H9 (cell line): ENCODE measurements around the gene ARPC1B. TPM values are rescaled to one million over a fixed set of nuclear protein-coding genes. Genes with fewer than 3 reads are reported as not detected.

Experiments used
- DNase-seq: peaks from one replicate; pipeline ENCODE4 v3.0.0-alpha.2; 2017
- H2AFZ ChIP-seq: one replicate; pipeline ENCODE4 v1.6.1; 2013; ENCODE audit warnings: mild to moderate bottlenecking, low read length, control low read depth, moderate library complexity
- H2AK5ac ChIP-seq: 2 replicates; pipeline ENCODE4 v1.6.1; 2013; ENCODE audit warnings: low read length, control low read depth, mixed read lengths; ENCODE audit not compliant: insufficient read length
- H2BK120ac ChIP-seq: one replicate; pipeline ENCODE4 v1.6.1; 2013; ENCODE audit warnings: low read depth, mild to moderate bottlenecking, low read length, control low read depth, inconsistent platforms; ENCODE audit not compliant: poor library complexity, severe bottlenecking
- H2BK12ac ChIP-seq: 2 replicates; pipeline ENCODE4 v1.6.1; 2013; ENCODE audit warnings: low read length, control low read depth, mixed read lengths, low read depth; ENCODE audit not compliant: insufficient read length
- H2BK15ac ChIP-seq: 2 replicates; pipeline ENCODE4 v1.6.1; 2013; ENCODE audit warnings: low read depth, low read length, control low read depth
- H2BK20ac ChIP-seq: one replicate; pipeline ENCODE4 v1.6.1; 2013; ENCODE audit warnings: low read depth, mild to moderate bottlenecking, low read length, control low read depth, inconsistent platforms; ENCODE audit not compliant: poor library complexity, severe bottlenecking
- H2BK5ac ChIP-seq: 2 replicates; pipeline ENCODE4 v1.6.1; 2013; ENCODE audit warnings: low read length, control low read depth, mixed read lengths; ENCODE audit not compliant: insufficient read length
- H3K14ac ChIP-seq: 2 replicates; pipeline ENCODE4 v1.6.1; 2013; ENCODE audit warnings: low read length, control low read depth; ENCODE audit not compliant: insufficient read depth
- H3K18ac ChIP-seq: 2 replicates; pipeline ENCODE4 v1.6.1; 2013; ENCODE audit warnings: low read depth, mild to moderate bottlenecking, mixed read lengths, low read length, control low read depth; ENCODE audit not compliant: insufficient read length
- H3K23ac ChIP-seq: 2 replicates; pipeline ENCODE4 v1.6.1; 2013; ENCODE audit warnings: low read length, control low read depth, mixed read lengths, low read depth; ENCODE audit not compliant: insufficient read length
- H3K23me2 ChIP-seq: 2 replicates; pipeline ENCODE4 v1.6.1; 2013; ENCODE audit warnings: low read depth, mild to moderate bottlenecking, mixed read lengths, low read length, control low read depth; ENCODE audit not compliant: insufficient read length, poor library complexity, severe bottlenecking
- H3K27ac ChIP-seq: 2 replicates; pipeline ENCODE4 v1.5.1; 2013; ENCODE audit warnings: low read length, control low read depth, mixed read lengths, low read depth; ENCODE audit not compliant: insufficient read length
- H3K27me3 ChIP-seq: 2 replicates; pipeline ENCODE4 v1.6.1; 2013; ENCODE audit warnings: low read length, control low read depth, inconsistent platforms; ENCODE audit not compliant: insufficient read depth
- H3K4ac ChIP-seq: 2 replicates; pipeline ENCODE4 v1.6.1; 2013; ENCODE audit warnings: low read depth, mild to moderate bottlenecking, control low read depth, inconsistent platforms, low read length, moderate library complexity
- H3K4me1 ChIP-seq: 2 replicates; pipeline ENCODE4 v1.6.1; 2013; ENCODE audit warnings: low read length, control low read depth, inconsistent platforms; ENCODE audit not compliant: insufficient read depth
- H3K4me2 ChIP-seq: 2 replicates; pipeline ENCODE4 v1.6.1; 2013; ENCODE audit warnings: low read length, control low read depth, mixed read lengths; ENCODE audit not compliant: insufficient read length, insufficient read depth
- H3K56ac ChIP-seq: 2 replicates; pipeline ENCODE4 v1.6.1; 2013; ENCODE audit warnings: low read depth, mild to moderate bottlenecking, mixed read lengths, low read length, control low read depth; ENCODE audit not compliant: insufficient read length
- H3K79me1 ChIP-seq: 2 replicates; pipeline ENCODE4 v1.6.1; 2013; ENCODE audit warnings: low read depth, mild to moderate bottlenecking, moderate library complexity, low read length, control low read depth, inconsistent platforms; ENCODE audit not compliant: insufficient read depth, poor library complexity, severe bottlenecking
- H3K79me2 ChIP-seq: 2 replicates; pipeline ENCODE4 v1.6.1; 2013; ENCODE audit warnings: low read length, control low read depth, inconsistent platforms; ENCODE audit not compliant: insufficient read depth
- H3K9ac ChIP-seq: 2 replicates; pipeline ENCODE4 v1.6.1; 2013; ENCODE audit warnings: low read length, control low read depth, mixed read lengths; ENCODE audit not compliant: insufficient read length; ENCODE audit errors: extremely low read depth
- H3K9me3 ChIP-seq: one replicate; pipeline ENCODE4 v1.6.1; 2013; ENCODE audit warnings: low read depth, low read length, inconsistent platforms; ENCODE audit not compliant: control insufficient read depth
- H3T11ph ChIP-seq: one replicate; pipeline ENCODE4 v1.6.1; 2013; ENCODE audit warnings: mild to moderate bottlenecking, low read length, control low read depth, inconsistent platforms
- H4K20me1 ChIP-seq: one replicate; pipeline ENCODE4 v1.6.1; 2013; ENCODE audit not compliant: control insufficient read depth, insufficient read length, insufficient read depth
- H4K5ac ChIP-seq: 2 replicates; pipeline ENCODE4 v1.6.1; 2013; ENCODE audit warnings: low read depth, mild to moderate bottlenecking, mixed read lengths, low read length, control low read depth; ENCODE audit not compliant: insufficient read length
- H4K8ac ChIP-seq: replicated peaks from 2 replicates; pipeline ENCODE4 v1.6.1; 2013; ENCODE audit warnings: low read length, control low read depth, mixed read lengths, low read depth; ENCODE audit not compliant: insufficient read length
- H4K91ac ChIP-seq: 2 replicates; pipeline ENCODE4 v1.6.1; 2013; ENCODE audit warnings: low read depth, mild to moderate bottlenecking, moderate library complexity, mixed read lengths, low read length, control low read depth; ENCODE audit not compliant: insufficient read length
- H3K27ac Mint-ChIP-seq, 3 experiments: 2 replicates in 2 of 3; 3 replicates in 1 of 3; pipeline ENCODE4 v1.8.0; 2020 to 2021; ENCODE audit warnings: mixed read lengths in 3 of 3, mild to moderate bottlenecking in 1 of 3, moderate library complexity in 1 of 3
- H3K27me3 Mint-ChIP-seq: 2 replicates; pipeline ENCODE4 v1.8.0; 2021; ENCODE audit warnings: low read depth, mild to moderate bottlenecking, moderate library complexity, mixed read lengths
- H3K36me3 Mint-ChIP-seq, 3 experiments: 2 replicates in 2 of 3; 3 replicates in 1 of 3; pipeline ENCODE4 v1.8.0; 2020 to 2021; ENCODE audit warnings: low read depth in 3 of 3, mixed read lengths in 3 of 3; ENCODE audit not compliant: insufficient read depth in 1 of 3
- H3K4me1 Mint-ChIP-seq, 2 experiments: 2 replicates each; pipeline ENCODE4 v1.8.0; 2020; ENCODE audit warnings: mixed read lengths in 2 of 2
- H3K4me3 Mint-ChIP-seq, 2 experiments: 2 replicates in 1 of 2; 3 replicates in 1 of 2; pipeline ENCODE4 v1.8.0; 2020 to 2021; ENCODE audit warnings: mild to moderate bottlenecking in 2 of 2, mixed read lengths in 2 of 2, moderate library complexity in 1 of 2
- H3K9me3 Mint-ChIP-seq, 2 experiments: 2 replicates in 1 of 2; 3 replicates in 1 of 2; pipeline ENCODE4 v1.8.0; 2020; ENCODE audit warnings: mild to moderate bottlenecking in 2 of 2, mixed read lengths in 2 of 2, moderate library complexity in 1 of 2
- WGBS: extraction: QIAGEN DNeasy Blood & Tissue Kit; methylation state at CpG from one replicate; pipeline ENCODE4 v1.1.7; 2013; ENCODE audit warnings: missing lambda C conversion rate, low lambda C conversion rate, mixed read lengths; ENCODE audit not compliant: insufficient read length; ENCODE audit errors: extremely low coverage; 5-methylcytosine and 5-hydroxymethylcytosine counted together
- total RNA-seq: library from RNA; stranded (reverse); gene quantifications from 2 replicates; pipeline ENCODE4 v1.2.1, GENCODE V29; 2021
- TF ChIP-seq, protein P1 (sequence below): fragments of 200-600 bp; sonication (generic); conservative IDR thresholded peaks from 3 replicates; pipeline ENCODE4 v1.8.0; 2021; ENCODE audit warnings: antibody characterized with exemption, mild to moderate bottlenecking

Gene ARPC1B
- total RNA-seq, 1 experiment from 2014 or later = 56.3 TPM

DNA sequence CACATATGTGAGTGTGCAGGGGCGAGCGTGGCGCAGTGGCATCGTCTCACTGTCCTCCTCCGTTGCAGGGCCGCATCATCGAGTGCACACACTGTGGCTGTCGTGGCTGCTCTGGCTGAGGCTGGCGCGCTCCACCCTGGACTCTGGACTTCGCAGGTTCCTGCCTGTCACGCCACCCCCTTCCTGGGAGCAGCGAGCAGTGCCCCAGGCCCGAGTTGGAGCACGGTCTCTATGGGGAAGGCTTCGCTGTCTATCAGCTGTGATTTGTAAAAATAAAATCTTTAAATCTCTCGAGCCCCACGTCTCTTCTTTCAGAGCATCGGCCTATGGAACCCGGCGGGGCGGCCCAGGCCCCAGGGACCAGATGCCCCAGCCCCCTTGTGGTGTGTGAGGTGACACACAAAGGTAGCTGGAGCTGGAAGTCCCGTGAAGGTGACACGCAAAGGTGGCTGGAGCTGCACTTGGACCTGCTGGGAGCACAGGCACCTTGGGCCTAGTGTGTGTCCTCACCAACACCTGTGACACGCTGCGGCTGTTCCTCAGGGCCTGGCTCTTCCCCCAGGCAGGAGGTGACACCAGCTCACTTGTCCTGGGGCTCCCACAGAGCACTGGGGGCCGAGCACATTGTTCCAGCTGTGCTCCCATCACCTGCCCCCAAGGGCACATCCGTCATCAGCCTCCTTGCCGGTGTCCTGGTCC is 44.9 kb downstream of the ARPC1B start:
- Histone ChIP-seq H3K27me3 (no peaks in the 10 kb centered on the region), H3K9ac (no peak overlapping the region), H2AK5ac (no peak overlapping the region), H4K5ac (no peak overlapping the region), H2AFZ (no peak overlapping the region), H3K79me2 (no peaks in the 10 kb centered on the region), H3K27ac (no peak overlapping the region), H2BK20ac (no peak overlapping the region), H3K23me2 (no peaks in the 10 kb centered on the region), H3T11ph (no peak overlapping the region), H4K91ac (no peak overlapping the region), H4K8ac (no peak overlapping the region), H4K20me1 (peaks cover 3% of the 10 kb centered on the region), H3K23ac (no peak overlapping the region), H2BK15ac (no peak overlapping the region), H2BK12ac (no peak overlapping the region), H3K4ac (no peak overlapping the region), H3K56ac (no peak overlapping the region), H2BK120ac (no peak overlapping the region), H3K18ac (no peak overlapping the region), H3K14ac (no peak overlapping the region), H3K4me2 (no peak overlapping the region), H3K9me3 (no peaks in the 10 kb centered on the region), H3K79me1 (no peaks in the 10 kb centered on the region), H2BK5ac (no peak overlapping the region), H3K4me1 (no peaks in the 10 kb centered on the region)
- peaks cover 8% of the 10 kb centered on the region in 2 experiments for H3K4me1 Mint-ChIP-seq
- no CpG with 5 or more reads among the region's 29 CpGs for WGBS
- H3K9me3 Mint-ChIP-seq = peaks cover 3 to 5% of the 10 kb centered on the region in 2 experiments; a peak in 2 of 5 replicates
- DNase-seq = no peak
- no peaks in the 10 kb centered on the region for H3K27me3 Mint-ChIP-seq
- TF ChIP-seq, protein P1, sequence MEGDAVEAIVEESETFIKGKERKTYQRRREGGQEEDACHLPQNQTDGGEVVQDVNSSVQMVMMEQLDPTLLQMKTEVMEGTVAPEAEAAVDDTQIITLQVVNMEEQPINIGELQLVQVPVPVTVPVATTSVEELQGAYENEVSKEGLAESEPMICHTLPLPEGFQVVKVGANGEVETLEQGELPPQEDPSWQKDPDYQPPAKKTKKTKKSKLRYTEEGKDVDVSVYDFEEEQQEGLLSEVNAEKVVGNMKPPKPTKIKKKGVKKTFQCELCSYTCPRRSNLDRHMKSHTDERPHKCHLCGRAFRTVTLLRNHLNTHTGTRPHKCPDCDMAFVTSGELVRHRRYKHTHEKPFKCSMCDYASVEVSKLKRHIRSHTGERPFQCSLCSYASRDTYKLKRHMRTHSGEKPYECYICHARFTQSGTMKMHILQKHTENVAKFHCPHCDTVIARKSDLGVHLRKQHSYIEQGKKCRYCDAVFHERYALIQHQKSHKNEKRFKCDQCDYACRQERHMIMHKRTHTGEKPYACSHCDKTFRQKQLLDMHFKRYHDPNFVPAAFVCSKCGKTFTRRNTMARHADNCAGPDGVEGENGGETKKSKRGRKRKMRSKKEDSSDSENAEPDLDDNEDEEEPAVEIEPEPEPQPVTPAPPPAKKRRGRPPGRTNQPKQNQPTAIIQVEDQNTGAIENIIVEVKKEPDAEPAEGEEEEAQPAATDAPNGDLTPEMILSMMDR = 0 out of 3 replicates have a peak, but pooled peaks have one; percentile 13
- H3K27ac Mint-ChIP-seq = 0 out of 7 replicates have a peak overlapping the region, but pooled peaks of 1 of the 3 experiments have one; percentile 24
- H3K36me3 Mint-ChIP-seq = peaks cover 51 to 91% (median 86%) of the 10 kb centered on the region in 3 experiments; a peak in 6 of 7 replicates
- no peak overlapping the region for H3K4me3 Mint-ChIP-seq
